BLaER1 (cell line): ENCODE measurements around the gene KBTBD6.
"Not testable (repeated sequence)": the region's sequence is repeated elsewhere in the genome, so short reads cannot be mapped to it uniquely, and the experiment has no call there.

Experiments used
- H3K27ac ChIP-seq: shearing (Covaris generic); formaldehyde crosslinking; 2 replicates; pipeline ENCODE4 v1.8.1; 2022
- H3K27me3 ChIP-seq: shearing (Covaris generic); formaldehyde crosslinking; 2 replicates; pipeline ENCODE4 v1.8.1; 2022
- H3K36me3 ChIP-seq: shearing (Covaris generic); formaldehyde crosslinking; 2 replicates; pipeline ENCODE4 v1.8.1; 2022
- H3K4me1 ChIP-seq: shearing (Covaris generic); formaldehyde crosslinking; 2 replicates; pipeline ENCODE4 v1.8.1; 2022
- H3K4me2 ChIP-seq: shearing (Covaris generic); formaldehyde crosslinking; 2 replicates; pipeline ENCODE4 v1.8.1; 2022
- H3K4me3 ChIP-seq: shearing (Covaris generic); formaldehyde crosslinking; 2 replicates; pipeline ENCODE4 v1.8.1; 2022
- H3K9ac ChIP-seq: shearing (Covaris generic); formaldehyde crosslinking; 2 replicates; pipeline ENCODE4 v1.8.1; 2022
- H3K9me3 ChIP-seq: shearing (Covaris generic); formaldehyde crosslinking; 2 replicates; pipeline ENCODE4 v1.8.1; 2022
- H4K20me1 ChIP-seq: shearing (Covaris generic); formaldehyde crosslinking; 2 replicates; pipeline ENCODE4 v1.8.1; 2022
- Cebpa-rat ChIP-seq: shearing (Covaris generic); IDR thresholded peaks from 2 replicates; pipeline ENCODE4 v1.8.1; 2022

The KBTBD6 gene

GRCh38 chr13:41132512-41133152, at the start of gene KBTBD6:
Gene KBTBD6 (minus strand): TSS chr13:41132802. CDS start chr13:41132511, 291 bp downstream.
- Histone ChIP-seq H3K4me2 (peak within 1 kb of the TSS; percentile 91), H4K20me1 (no peaks in the 10 kb centered on the region), H3K9ac (peak within 1 kb of the TSS; percentile 83), H3K27me3 (no peaks in the 10 kb centered on the region), H3K27ac (peak within 1 kb of the TSS; percentile 73), H3K9me3 (peaks cover 9% of the 10 kb centered on the region; the same call in 1 of the 2 replicates), H3K36me3 (peaks cover 17% of the 10 kb centered on the region; the same call in 1 of the 2 replicates), H3K4me3 (peak within 1 kb of the TSS; percentile 83), H3K4me1 (peaks cover 41% of the 10 kb centered on the region)
- TF ChIP-seq Cebpa-rat = no peak

- TF ChIP-seq Cebpa-rat = no peak
- Histone ChIP-seq H3K4me1 (no peaks in the 10 kb centered on the region), H3K4me3 (no peak overlapping the region), H3K9me3 (peaks cover 13% of the 10 kb centered on the region), H3K4me2 (no peak overlapping the region), H3K9ac (no peak overlapping the region), H4K20me1 (no peaks in the 10 kb centered on the region), H3K36me3 (no peaks in the 10 kb centered on the region), H3K27me3 (no peaks in the 10 kb centered on the region), H3K27ac (no peak overlapping the region)
Measured at GRCh38 chr13:41182231-41182630, 49.6 kb upstream of the KBTBD6 start.

GRCh38 chr13:41179593-41180250, 47.1 kb upstream of the KBTBD6 start:
- no peak overlapping the region for H3K4me2 ChIP-seq
- no peak overlapping the region for H3K4me3 ChIP-seq
- peaks cover 2% of the 10 kb centered on the region; the same call in 1 of the 2 replicates for H3K36me3 ChIP-seq
- no peak overlapping the region for H3K27ac ChIP-seq
- no peaks in the 10 kb centered on the region for H3K27me3 ChIP-seq
- no peaks in the 10 kb centered on the region for H4K20me1 ChIP-seq
- TF ChIP-seq Cebpa-rat = no peak
- no peaks in the 10 kb centered on the region for H3K4me1 ChIP-seq
- H3K9me3 ChIP-seq = peaks cover 38% of the 10 kb centered on the region
- no peak overlapping the region for H3K9ac ChIP-seq

GRCh38 chr13:41178040-41178439, 45.4 kb upstream of the KBTBD6 start:
- Histone ChIP-seq H3K4me2 (no peak overlapping the region), H3K9me3 (peaks cover 49% of the 10 kb centered on the region), H3K4me3 (no peak overlapping the region), H3K27me3 (no peaks in the 10 kb centered on the region), H4K20me1 (no peaks in the 10 kb centered on the region), H3K9ac (no peak overlapping the region), H3K36me3 (peaks cover 6% of the 10 kb centered on the region; the same call in 1 of the 2 replicates), H3K27ac (no peak overlapping the region), H3K4me1 (no peaks in the 10 kb centered on the region)
- TF ChIP-seq Cebpa-rat = no peak

- no peaks in the 10 kb centered on the region for H4K20me1 ChIP-seq
- peaks cover 6% of the 10 kb centered on the region; the same call in 1 of the 2 replicates for H3K36me3 ChIP-seq
- peaks cover 52% of the 10 kb centered on the region for H3K9me3 ChIP-seq
Measured at GRCh38 chr13:41177616-41178015, 45.0 kb upstream of the KBTBD6 start.

GRCh38 chr13:41175576-41175975, 43.0 kb upstream of the KBTBD6 start:
- H3K4me2 ChIP-seq, H3K27me3 ChIP-seq, H3K36me3 ChIP-seq, H3K4me3 ChIP-seq, H3K27ac ChIP-seq, H4K20me1 ChIP-seq, H3K4me1 ChIP-seq, H3K9ac ChIP-seq: not testable (repeated sequence)
- peaks cover 53% of the 10 kb centered on the region for H3K9me3 ChIP-seq

More at GRCh38 chr13:41177616-41178015, 45.0 kb upstream of the KBTBD6 start:
- Histone ChIP-seq H3K27ac (no peak overlapping the region), H3K27me3 (no peaks in the 10 kb centered on the region), H3K9ac (no peak overlapping the region), H3K4me1 (no peaks in the 10 kb centered on the region), H3K4me3 (no peak overlapping the region), H3K4me2 (no peak overlapping the region)
- TF ChIP-seq Cebpa-rat = no peak

GRCh38 chr13:41162151-41162550, 29.5 kb upstream of the KBTBD6 start:
- no peak for TF ChIP-seq Cebpa-rat
- Histone ChIP-seq H3K27me3 (no peaks in the 10 kb centered on the region), H3K9me3 (no peaks in the 10 kb centered on the region)

GRCh38 chr13:41159174-41159573, 26.6 kb upstream of the KBTBD6 start:
- Histone ChIP-seq H3K36me3 (0 out of 2 replicates have a peak, but pooled peaks cover 3% of the 10 kb centered on the region), H4K20me1 (no peaks in the 10 kb centered on the region), H3K27me3 (no peaks in the 10 kb centered on the region), H3K9me3 (no peaks in the 10 kb centered on the region), H3K4me1 (no peaks in the 10 kb centered on the region), H3K4me2 (no peak overlapping the region), H3K4me3 (no peak overlapping the region), H3K9ac (no peak overlapping the region), H3K27ac (no peak overlapping the region)
- TF ChIP-seq Cebpa-rat = no peak

More at GRCh38 chr13:41162151-41162550, 29.5 kb upstream of the KBTBD6 start:
- Histone ChIP-seq H4K20me1 (no peaks in the 10 kb centered on the region), H3K9ac (no peak overlapping the region), H3K27ac (no peak overlapping the region), H3K36me3 (0 out of 2 replicates have a peak, but pooled peaks cover 3% of the 10 kb centered on the region), H3K4me3 (no peak overlapping the region), H3K4me1 (no peaks in the 10 kb centered on the region), H3K4me2 (no peak overlapping the region)

GRCh38 chr13:41157048-41157717, 24.6 kb upstream of the KBTBD6 start:
- H3K27ac ChIP-seq = no peak overlapping the region
- peaks cover 6% of the 10 kb centered on the region for H3K9me3 ChIP-seq
- H3K27me3 ChIP-seq = no peaks in the 10 kb centered on the region
- no peaks in the 10 kb centered on the region for H3K4me1 ChIP-seq
- no peaks in the 10 kb centered on the region for H4K20me1 ChIP-seq
- H3K36me3 ChIP-seq = no peaks in the 10 kb centered on the region
- H3K9ac ChIP-seq = no peak overlapping the region
- no peak for TF ChIP-seq Cebpa-rat
- H3K4me2 ChIP-seq = no peak overlapping the region
- H3K4me3 ChIP-seq = no peak overlapping the region

- no peaks in the 10 kb centered on the region for H3K4me1 ChIP-seq
- no peaks in the 10 kb centered on the region for H3K27me3 ChIP-seq
- no peak overlapping the region for H3K4me2 ChIP-seq
- H3K4me3 ChIP-seq = no peak overlapping the region
- H4K20me1 ChIP-seq = no peaks in the 10 kb centered on the region
- no peak for TF ChIP-seq Cebpa-rat
- H3K9me3 ChIP-seq = peaks cover 12% of the 10 kb centered on the region
- H3K27ac ChIP-seq = no peak overlapping the region
- no peaks in the 10 kb centered on the region for H3K36me3 ChIP-seq
- no peak overlapping the region for H3K9ac ChIP-seq
Measured at GRCh38 chr13:41156620-41157019, 24.0 kb upstream of the KBTBD6 start.
